Heart right ventricle (tissue), 16 donors: ENCODE data around the gene MERTK. TPM values are rescaled to one million over a fixed set of nuclear protein-coding genes. Genes with fewer than 3 reads are reported as not detected.

Experiments used
- ATAC-seq, 8 donors: fragments of 200-7000 bp; cut with Tn5 transposase; one replicate each; pipeline ENCODE4 v1.9.1; 2020; ENCODE audit warnings: mild to moderate bottlenecking in 8 of 8, moderate library complexity in 8 of 8, moderate number of reproducible peaks in 1 of 8
- DNase-seq, 2 donors: peaks; one replicate each; pipeline ENCODE4 v3.0.0-alpha.2; 2020
- H3K27ac ChIP-seq, 10 donors: fragments of 200-600 bp; sonication (generic) in 2 of 10; one replicate each; pipeline versions ENCODE4 v1.5.0 to v1.8.0; 2020 to 2022; ENCODE audit warnings: mild to moderate bottlenecking in 3 of 10
- H3K27me3 ChIP-seq, 7 donors: fragments of 200-600 bp; one replicate each; pipeline ENCODE4 v1.8.0; 2021 to 2022; ENCODE audit warnings: mild to moderate bottlenecking in 2 of 7
- H3K36me3 ChIP-seq, 9 donors: fragments of 200-600 bp; sonication (generic) in 1 of 9; one replicate each; pipeline versions ENCODE4 v1.5.0 to v1.8.0; 2020 to 2022; ENCODE audit warnings: mild to moderate bottlenecking in 2 of 9
- H3K4me1 ChIP-seq, 9 donors: fragments of 200-600 bp; sonication (generic) in 1 of 9; one replicate each; pipeline versions ENCODE4 v1.5.0 to v1.8.0; 2020 to 2022; ENCODE audit warnings: mild to moderate bottlenecking in 4 of 9
- H3K4me3 ChIP-seq, 10 donors: fragments of 200-600 bp; sonication (generic) in 2 of 10; one replicate each; pipeline versions ENCODE4 v1.5.0 to v1.8.0; 2020 to 2022; ENCODE audit warnings: mild to moderate bottlenecking in 7 of 10, moderate library complexity in 2 of 10
- H3K9me3 ChIP-seq, 11 donors: fragments of 200-600 bp in 10 of 11; sonication (generic) in 2 of 11; one replicate each; pipeline versions ENCODE4 v1.5.0 to v1.8.0; 2013 to 2022; ENCODE audit warnings: mild to moderate bottlenecking in 2 of 11, control low read depth in 1 of 11, moderate library complexity in 1 of 11
- CTCF ChIP-seq, 9 donors: fragments of 200-600 bp; sonication (generic) in 2 of 9; IDR thresholded peaks; one replicate each; pipeline versions ENCODE4 v1.5.0 to v1.8.0; 2021 to 2022; ENCODE audit warnings: antibody characterized with exemption in 9 of 9, mild to moderate bottlenecking in 5 of 9, moderate library complexity in 1 of 9
- WGBS, 2 donors: extraction: QIAGEN DNeasy Blood & Tissue Kit; methylation state at CpG; one replicate each; pipeline ENCODE4 v1.1.7; 2013; ENCODE audit warnings: inconsistent platforms in 1 of 2; 5-methylcytosine and 5-hydroxymethylcytosine counted together
- intact Hi-C, 10 donors: fragments of 100-400 bp; cut with DNase I; formaldehyde crosslinking; loops; one replicate each; pipeline versions ENCODE4 v1.11.1 to v1.14.2; 2022
- polyA plus RNA-seq, 2 donors: library from polyadenylated mRNA; stranded (reverse); fragments of 200-250 nt; gene quantifications; one replicate each; pipeline ENCODE4 v1.2.3, GENCODE V29; 2013
- total RNA-seq, 10 donors: library from RNA; stranded (reverse); fragmentation: NEBNext Ultra II Directional in 3 of 10; extraction: Animal tissue kit (Norgen Biotek cat#: 25700) in 3 of 10; gene quantifications; one replicate each; pipeline versions ENCODE4 v1.2.1 to v1.2.4, GENCODE V29; 2021 to 2023
- donor health status: Arrhythmogenic right ventricular cardiomyopathy.
- donor health status: ischemic (EF 13 %, LVEDD 7.1; RV severe dilation, severe dysfunction).
- donor health status: healthy with polysubstance abuse.
- donor health status: DM: no; HTN: yes; CAD: no.
- donor health status: DM: no; HTN: no; CAD: no.
- donor health status: ischemic (EF 25% LVEDD 6.9; RV normal size, moderate dysfunction).
- donor health status: ischemic (EF 25% LVEDD 5.7; RV mildly dilated, moderate dysfunction).
- donor health status: healthy.
- donor health status: DM: yes; HTN: yes; CAD: no.
- donor health status: Ischemic cardiomyopathy.
- donor health status: ischemic (EF 35%, LVEDD 5.7; RV mildly dilated, moderate dysfunction).
- donor health status: nonischemic (EF 11% LVEDD 7.7; RV severe dilation, severe dysfunction).
- donor health status: DM: yes; HTN: yes; CAD: no.
- donor health status: PGD.
- donor health status: ischemic (EF 29% LVEDD 5.4; RV normal size, mild dysfunction).
- donor health status: nonischemic (EF 23%, LVEDD 6.1; RV moderate dilation, normal function).

Gene MERTK
- total and polyA plus RNA-seq, 12 donors, result 2.3 to 8.9 (median 3.9) TPM

DNA sequence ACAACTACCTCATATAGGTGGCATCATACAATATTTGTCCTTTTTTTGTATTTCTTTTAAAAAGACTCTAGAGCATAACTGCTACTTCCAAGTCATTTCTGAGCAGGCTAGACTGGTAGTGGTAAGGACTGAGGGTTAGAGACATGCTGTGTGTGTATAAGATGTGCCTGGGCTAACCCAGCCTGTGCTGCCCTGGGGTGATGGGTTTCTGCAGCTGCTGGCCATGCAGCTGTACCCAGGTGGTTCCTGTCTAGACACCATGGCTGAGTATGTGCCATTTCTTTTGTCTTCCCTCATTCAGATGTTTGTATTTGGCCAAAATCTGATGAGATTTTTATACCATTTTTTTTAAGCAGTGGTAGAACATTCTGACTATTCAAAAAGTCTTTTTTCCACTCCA is 40.0 kb downstream of the MERTK start:
- DNase-seq, result no peak
- no peak overlapping the region for H3K27ac ChIP-seq
- TF ChIP-seq CTCF (IDR thresholded peaks at IDR 0.05), result no peak
- H3K27me3 ChIP-seq, result no peaks in the 10 kb centered on the region
- H3K9me3 ChIP-seq, result no peaks in the 10 kb centered on the region
- intact Hi-C loops, result loop anchor here in 1 of 10 donors (2.0 kb wide), 1 partner anchor 22 kb away; no protein-coding TSS in a partner anchor
- no peaks in the 10 kb centered on the region for H3K4me1 ChIP-seq
- peaks cover 0 to 19% (median 0%) of the 10 kb centered on the region in 9 donors for H3K36me3 ChIP-seq
- ATAC-seq, result no peak
- H3K4me3 ChIP-seq, result no peak overlapping the region

DNA sequence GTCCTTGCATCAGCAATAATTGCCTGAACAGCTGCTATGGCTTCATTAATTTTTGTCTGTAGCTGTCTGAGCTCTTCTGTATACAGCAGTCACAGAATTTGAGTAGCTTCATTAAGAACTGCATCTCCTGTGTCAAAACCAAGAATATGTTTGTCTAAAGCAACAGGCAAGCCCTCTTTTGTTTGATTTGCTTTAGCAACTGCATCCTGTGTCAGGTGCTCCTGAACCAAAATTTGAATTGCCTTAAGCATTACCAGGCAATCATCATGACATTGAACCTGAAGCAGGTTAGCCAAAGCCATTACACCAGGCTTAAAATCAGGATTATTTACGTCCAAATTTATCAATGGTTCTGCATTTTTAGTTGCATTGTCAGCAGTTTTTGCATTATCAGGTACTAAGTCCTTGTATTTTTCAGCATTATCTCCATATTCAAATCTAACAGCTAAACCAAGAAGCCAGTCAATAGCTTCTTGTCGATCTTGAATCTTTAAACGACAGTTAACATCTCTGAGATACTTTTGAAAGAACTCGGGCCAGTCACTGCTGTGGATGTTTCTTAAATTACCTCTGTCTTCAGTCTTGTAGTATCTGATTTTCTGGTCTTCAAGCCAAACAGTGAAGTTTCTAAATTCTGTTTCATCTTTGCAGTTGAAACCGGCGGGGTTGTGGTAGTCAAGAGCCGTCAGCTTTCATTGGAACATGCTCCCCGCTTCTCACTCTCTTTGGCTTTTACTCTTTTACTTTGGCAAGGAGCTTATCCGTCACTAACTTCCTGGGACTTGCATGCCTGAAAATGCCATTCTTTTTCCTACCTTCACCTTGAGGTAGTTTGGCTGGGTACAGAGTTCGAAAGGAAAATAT is 42.2 kb downstream of the MERTK start:
- no peak overlapping the region for H3K4me3 ChIP-seq
- intact Hi-C loops, result no loop called here
- no peaks in the 10 kb centered on the region for H3K9me3 ChIP-seq
- no peak overlapping the region for H3K27ac ChIP-seq
- no peak for TF ChIP-seq CTCF (IDR thresholded peaks at IDR 0.05)
- DNase-seq (no peak), ATAC-seq (no peak)
- 89 to 92% methylated on average over 10 of the region's 10 CpGs for WGBS, 2 donors
- H3K36me3 ChIP-seq, result peaks cover 0 to 28% (median 0%) of the 10 kb centered on the region in 9 donors
- H3K27me3 ChIP-seq, result no peaks in the 10 kb centered on the region
- H3K4me1 ChIP-seq, result peaks cover 0 to 4% (median under 1%) of the 10 kb centered on the region in 9 donors

- intact Hi-C loops, result no loop called here
- no peak for TF ChIP-seq CTCF (IDR thresholded peaks at IDR 0.05)
- Histone ChIP-seq H3K27ac (no peak overlapping the region), H3K4me1 (peaks cover 0 to 14% (median 9%) of the 10 kb centered on the region in 9 donors), H3K27me3 (no peaks in the 10 kb centered on the region), H3K4me3 (no peak overlapping the region), H3K9me3 (no peaks in the 10 kb centered on the region), H3K36me3 (peaks cover 0 to 30% (median 0%) of the 10 kb centered on the region in 9 donors)
- 94 to 95% methylated on average over 4 of the region's 4 CpGs for WGBS, 2 donors
- ATAC-seq, result no peak
- no peak for DNase-seq
Measured at GRCh38 chr2:111941531-111941930, 43.1 kb downstream of the MERTK start.

DNA sequence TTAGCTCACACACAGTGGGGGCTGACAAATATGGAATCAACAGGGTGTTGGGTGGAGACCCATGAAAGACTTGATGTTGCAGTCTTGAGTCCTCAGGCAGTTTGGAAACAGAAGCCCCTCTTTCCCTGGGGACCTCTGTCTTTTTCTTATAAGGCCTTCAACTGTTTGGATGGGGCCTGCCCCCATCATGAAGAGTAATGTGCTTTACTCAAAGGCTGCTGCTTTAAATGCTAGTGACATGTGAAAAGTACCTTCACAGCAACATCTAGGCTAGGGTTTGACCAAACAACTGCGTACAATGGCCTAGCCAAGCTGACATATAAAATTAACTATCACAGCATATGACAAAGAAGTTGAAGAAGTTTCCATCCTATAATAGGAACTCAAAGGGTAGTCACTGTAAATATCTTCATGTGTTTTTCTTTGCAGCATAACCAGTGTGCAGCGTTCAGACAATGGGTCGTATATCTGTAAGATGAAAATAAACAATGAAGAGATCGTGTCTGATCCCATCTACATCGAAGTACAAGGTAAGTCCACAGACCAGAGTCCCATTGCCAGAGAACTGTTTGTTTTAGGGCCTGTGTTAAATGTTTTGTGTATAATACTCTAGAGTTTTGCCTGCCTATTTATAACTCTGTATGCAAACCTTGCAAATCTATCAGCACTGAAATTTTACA is 46.3 kb downstream of the MERTK start:
- Histone ChIP-seq H3K9me3 (no peaks in the 10 kb centered on the region), H3K4me1 (peaks cover 0 to 28% (median 17%) of the 10 kb centered on the region in 9 donors), H3K27me3 (no peaks in the 10 kb centered on the region), H3K4me3 (no peak overlapping the region), H3K27ac (no peak overlapping the region), H3K36me3 (peaks cover 0 to 41% (median 0%) of the 10 kb centered on the region in 9 donors)
- intact Hi-C loops, result loop anchor here in 2 of 10 donors (5.0 kb wide), 2 partner anchors 37 to 42 kb away; no protein-coding TSS in a partner anchor
- no peak for ATAC-seq
- TF ChIP-seq CTCF (IDR thresholded peaks at IDR 0.05), result no peak
- WGBS, 2 donors, result 91 to 92% methylated on average over 5 of the region's 5 CpGs
- DNase-seq, result no peak
